ENCODE results near the gene RSPH9. TPM values are rescaled to one million over a fixed set of nuclear protein-coding genes. Genes with fewer than 3 reads are reported as not detected.

Gene RSPH9
- total and polyA plus RNA-seq, 8 donors: 0.32 to 5.6 (median 3.3) TPM

- TF ChIP-seq CTCF (IDR thresholded peaks at IDR 0.05): no peak
- peak overlapping the region in 1 of 2 donors; percentile 37 for H3K27ac ChIP-seq
- peak in 1 of 4 donors; percentile 64 for DNase-seq
- intact Hi-C loops (cut with DNase I): no loop called here
- H3K4me3 ChIP-seq: no peak overlapping the region
- H3K9me3 ChIP-seq: no peaks in the 10 kb centered on the region
- H3K4me1 ChIP-seq: peaks cover 16 to 53% of the 10 kb centered on the region in 2 donors
- peak; percentile 85 for ATAC-seq
- no peaks in the 10 kb centered on the region for H3K36me3 ChIP-seq
- no peaks in the 10 kb centered on the region for H3K27me3 ChIP-seq
Observed at GRCh38 chr6:43708860-43709653, 64.2 kb downstream of the RSPH9 start.

GRCh38 chr6:43709654-43710303 lies 64.9 kb downstream of the RSPH9 start:
- no peaks in the 10 kb centered on the region for H3K9me3 ChIP-seq
- intact Hi-C loops (cut with DNase I): no loop called here
- TF ChIP-seq CTCF (IDR thresholded peaks at IDR 0.05): no peak
- no peak for DNase-seq
- no peak overlapping the region for H3K4me3 ChIP-seq
- H3K27me3 ChIP-seq: no peaks in the 10 kb centered on the region
- peak overlapping the region in 1 of 2 donors; percentile 37 for H3K27ac ChIP-seq
- H3K4me1 ChIP-seq: peaks cover 16 to 47% of the 10 kb centered on the region in 2 donors
- no peak for ATAC-seq
- no peaks in the 10 kb centered on the region for H3K36me3 ChIP-seq

GRCh38 chr6:43710576-43710975 lies 65.7 kb downstream of the RSPH9 start:
- no peaks in the 10 kb centered on the region for H3K36me3 ChIP-seq

GRCh38 chr6:43712579-43712978 lies 67.7 kb downstream of the RSPH9 start:
- Histone ChIP-seq H3K36me3 (no peaks in the 10 kb centered on the region), H3K4me3 (no peak overlapping the region), H3K27ac (no peak overlapping the region), H3K4me1 (peaks cover 13 to 32% of the 10 kb centered on the region in 2 donors), H3K9me3 (no peaks in the 10 kb centered on the region), H3K27me3 (no peaks in the 10 kb centered on the region)
- intact Hi-C loops (cut with DNase I): no loop called here
- TF ChIP-seq CTCF (IDR thresholded peaks at IDR 0.05): no peak
- no peak for ATAC-seq
- no peak for DNase-seq

More at GRCh38 chr6:43710576-43710975, 65.7 kb downstream of the RSPH9 start:
- ATAC-seq: no peak
- no peaks in the 10 kb centered on the region for H3K9me3 ChIP-seq
- no peaks in the 10 kb centered on the region for H3K27me3 ChIP-seq
- H3K4me3 ChIP-seq: no peak overlapping the region
- H3K27ac ChIP-seq: no peak overlapping the region
- intact Hi-C loops (cut with DNase I): no loop called here
- DNase-seq: no peak
- no peak for TF ChIP-seq CTCF (IDR thresholded peaks at IDR 0.05)
- H3K4me1 ChIP-seq: peaks cover 15 to 39% of the 10 kb centered on the region in 2 donors

- no peak overlapping the region for H3K27ac ChIP-seq
- intact Hi-C loops (cut with DNase I): no loop called here
- H3K4me3 ChIP-seq: no peak overlapping the region
- ATAC-seq (no peak), DNase-seq (no peak)
- no peak for TF ChIP-seq CTCF (IDR thresholded peaks at IDR 0.05)
- peaks cover 0 to 5% of the 10 kb centered on the region in 2 donors for H3K27me3 ChIP-seq
- H3K36me3 ChIP-seq: no peaks in the 10 kb centered on the region
- H3K9me3 ChIP-seq: no peaks in the 10 kb centered on the region
- peaks cover 12 to 22% of the 10 kb centered on the region in 2 donors for H3K4me1 ChIP-seq
Observed at GRCh38 chr6:43713643-43714310, 68.9 kb downstream of the RSPH9 start.
